GM12874 (cell line): ENCODE data around the gene MMP15.

Source experiments
- TF ChIP-seq, protein P1 (sequence below): IDR thresholded peaks from 2 replicates; pipeline ENCODE4 v1.5.1; 2011; ENCODE audit warnings: low read depth, mild to moderate bottlenecking, control low read depth, low read length, moderate library complexity; ENCODE audit not compliant: insufficient read depth

MMP15 gene

GRCh38 chr16:58025351-58026138 lies at the start of gene MMP15:
TSS of gene MMP15 (plus strand) at chr16:58025754. CDS start at chr16:58026351, 597 bp downstream.
- TF ChIP-seq, protein P1, sequence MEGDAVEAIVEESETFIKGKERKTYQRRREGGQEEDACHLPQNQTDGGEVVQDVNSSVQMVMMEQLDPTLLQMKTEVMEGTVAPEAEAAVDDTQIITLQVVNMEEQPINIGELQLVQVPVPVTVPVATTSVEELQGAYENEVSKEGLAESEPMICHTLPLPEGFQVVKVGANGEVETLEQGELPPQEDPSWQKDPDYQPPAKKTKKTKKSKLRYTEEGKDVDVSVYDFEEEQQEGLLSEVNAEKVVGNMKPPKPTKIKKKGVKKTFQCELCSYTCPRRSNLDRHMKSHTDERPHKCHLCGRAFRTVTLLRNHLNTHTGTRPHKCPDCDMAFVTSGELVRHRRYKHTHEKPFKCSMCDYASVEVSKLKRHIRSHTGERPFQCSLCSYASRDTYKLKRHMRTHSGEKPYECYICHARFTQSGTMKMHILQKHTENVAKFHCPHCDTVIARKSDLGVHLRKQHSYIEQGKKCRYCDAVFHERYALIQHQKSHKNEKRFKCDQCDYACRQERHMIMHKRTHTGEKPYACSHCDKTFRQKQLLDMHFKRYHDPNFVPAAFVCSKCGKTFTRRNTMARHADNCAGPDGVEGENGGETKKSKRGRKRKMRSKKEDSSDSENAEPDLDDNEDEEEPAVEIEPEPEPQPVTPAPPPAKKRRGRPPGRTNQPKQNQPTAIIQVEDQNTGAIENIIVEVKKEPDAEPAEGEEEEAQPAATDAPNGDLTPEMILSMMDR, result no peak

GRCh38 chr16:57976331-57976796 lies 49.2 kb upstream of the MMP15 start:
- TF ChIP-seq, protein P1, result no peak

GRCh38 chr16:57977418-57978069 lies 48.0 kb upstream of the MMP15 start:
- TF ChIP-seq, protein P1, result no peak

- TF ChIP-seq, protein P1, result no peak
Measured at GRCh38 chr16:57979006-57979585, 46.5 kb upstream of the MMP15 start.

DNA sequence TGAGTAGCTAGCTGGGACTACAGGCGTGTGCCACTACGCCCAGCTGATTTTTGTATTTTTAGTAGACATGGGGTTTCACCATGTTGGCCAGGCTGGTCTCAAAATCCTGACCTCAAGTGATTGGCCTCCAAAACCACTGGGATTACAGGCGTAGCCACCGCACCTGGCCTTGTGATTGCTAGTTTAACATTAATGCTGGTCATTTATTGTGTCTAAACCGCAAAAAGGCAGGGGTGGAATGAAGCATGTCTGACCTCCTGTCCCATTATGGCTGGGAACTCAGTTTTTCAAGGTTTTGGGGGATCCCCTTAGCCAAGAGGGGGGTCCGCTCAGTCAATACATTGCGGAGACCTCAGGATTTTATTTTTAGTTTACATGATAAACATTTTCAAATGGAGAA lies 43.9 kb upstream of the MMP15 start:
- TF ChIP-seq, protein P1, result no peak

GRCh38 chr16:57982385-57982784 lies 43.2 kb upstream of the MMP15 start:
- TF ChIP-seq, protein P1, result no peak
